GM19467 (cell line): Measurements from ENCODE around the gene ARHGEF10L.

Experiments
- ATAC-seq: cut with Tn5 transposase; IDR thresholded peaks from one replicate; pipeline ENCODE4 v1.9.1; 2021; ENCODE audit warnings: mild to moderate bottlenecking, moderate library complexity; ENCODE audit not compliant: unreplicated experiment

ARHGEF10L gene

DNA sequence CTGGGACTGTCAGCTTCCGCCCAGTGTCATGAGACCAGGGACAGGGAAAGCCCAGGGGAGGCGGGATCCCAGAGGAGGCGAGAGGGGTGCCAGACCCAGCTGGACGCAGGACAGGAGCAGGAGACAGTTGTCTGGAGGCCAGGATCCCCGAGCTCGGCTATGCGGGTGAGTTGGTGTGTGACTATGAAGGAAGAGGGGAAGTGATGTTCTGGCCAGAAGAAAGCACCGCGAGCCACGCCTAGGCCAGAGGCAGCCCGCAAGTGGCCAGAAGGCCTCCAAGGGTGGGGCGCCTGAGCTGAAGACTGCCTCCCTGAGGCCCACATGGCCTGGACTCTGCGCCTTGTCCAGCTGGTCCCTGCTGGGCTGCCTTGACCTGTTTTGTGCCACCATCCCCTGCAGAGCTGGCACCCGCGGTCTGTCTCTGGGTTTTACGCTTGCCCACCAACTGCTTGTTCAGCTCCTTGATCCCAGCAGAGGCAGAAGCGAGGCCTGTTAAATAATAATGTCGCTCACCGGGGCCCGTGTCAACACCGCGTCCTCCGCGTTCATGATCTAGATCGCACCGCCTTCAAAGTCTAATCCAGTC lies 130.5 kb downstream of the ARHGEF10L start:
- no peak for ATAC-seq

DNA sequence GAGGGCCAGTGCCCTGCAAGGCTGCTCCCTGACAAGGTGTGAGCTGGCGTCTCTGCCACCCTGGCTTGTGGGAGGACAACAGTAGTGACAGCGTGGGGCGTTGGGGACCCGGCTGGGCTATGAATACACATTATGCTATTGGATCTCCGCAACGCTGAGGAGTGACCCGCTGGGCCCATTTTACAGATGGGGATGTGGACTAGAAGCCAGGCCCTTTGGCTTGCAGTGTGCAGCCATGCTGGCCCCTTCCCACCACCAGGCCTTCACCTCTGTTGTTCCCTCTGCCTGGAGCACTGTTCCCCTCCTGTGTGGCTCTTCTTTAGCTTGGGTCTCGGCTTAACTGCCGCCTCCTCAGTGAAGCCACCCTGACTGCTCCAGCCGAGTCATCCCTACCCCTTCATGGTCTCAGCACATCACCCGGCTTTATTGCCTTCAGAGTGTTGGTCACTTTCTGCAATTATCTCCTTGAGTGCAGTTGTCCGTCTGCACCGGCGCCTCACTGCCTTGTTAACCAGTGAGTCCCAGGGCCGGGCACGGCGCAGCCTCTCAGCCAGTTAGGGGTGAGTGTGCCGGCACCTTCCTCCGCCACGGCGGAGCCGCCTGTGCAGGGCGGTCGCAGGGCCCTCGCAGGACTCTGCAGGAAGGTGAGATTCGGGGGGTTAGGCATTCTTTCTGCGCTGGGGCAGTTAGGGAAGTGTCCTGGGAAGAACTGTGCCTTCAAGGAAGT lies 131.3 kb downstream of the ARHGEF10L start:
- ATAC-seq, result no peak

DNA sequence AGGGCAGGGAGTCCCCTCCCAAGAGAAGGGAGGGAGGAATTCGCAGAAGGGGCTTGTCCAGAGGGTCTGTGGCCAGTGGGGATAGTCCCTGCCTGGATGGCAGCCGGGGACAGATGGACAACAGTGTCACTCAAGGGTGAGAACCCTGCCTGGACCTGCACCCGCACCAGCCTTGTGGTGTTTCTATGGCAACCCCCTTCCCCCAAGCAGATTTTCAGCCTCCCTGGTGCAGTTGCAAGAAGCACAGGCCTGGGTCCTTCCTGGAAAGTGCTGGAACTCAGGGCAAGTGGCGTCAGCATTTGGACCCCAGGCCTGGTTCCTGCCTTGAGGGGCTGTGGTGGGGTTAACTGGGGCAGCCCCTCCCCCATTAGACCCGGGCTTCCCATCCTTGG lies 131.8 kb downstream of the ARHGEF10L start:
- ATAC-seq, result no peak

DNA sequence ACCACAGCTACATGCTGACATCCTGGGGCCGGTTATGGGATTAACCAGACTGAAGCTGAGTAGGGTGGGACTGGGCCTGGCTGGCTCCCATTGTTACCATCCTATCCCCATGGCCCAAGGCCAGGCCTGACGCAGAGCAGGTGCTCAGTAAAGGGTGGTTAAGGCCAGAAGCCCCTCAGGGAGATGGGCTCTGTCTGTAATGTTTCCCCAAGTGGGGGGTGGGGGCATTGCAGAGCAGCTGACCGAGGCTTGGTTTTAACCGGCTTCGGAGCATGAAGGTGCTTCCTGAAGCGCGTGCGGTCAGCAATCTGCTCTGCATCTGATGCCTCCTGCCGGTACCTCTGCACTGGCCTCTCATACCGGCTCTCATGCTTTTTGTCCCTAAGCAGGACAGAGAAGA lies 132.2 kb downstream of the ARHGEF10L start:
- ATAC-seq, result no peak

DNA sequence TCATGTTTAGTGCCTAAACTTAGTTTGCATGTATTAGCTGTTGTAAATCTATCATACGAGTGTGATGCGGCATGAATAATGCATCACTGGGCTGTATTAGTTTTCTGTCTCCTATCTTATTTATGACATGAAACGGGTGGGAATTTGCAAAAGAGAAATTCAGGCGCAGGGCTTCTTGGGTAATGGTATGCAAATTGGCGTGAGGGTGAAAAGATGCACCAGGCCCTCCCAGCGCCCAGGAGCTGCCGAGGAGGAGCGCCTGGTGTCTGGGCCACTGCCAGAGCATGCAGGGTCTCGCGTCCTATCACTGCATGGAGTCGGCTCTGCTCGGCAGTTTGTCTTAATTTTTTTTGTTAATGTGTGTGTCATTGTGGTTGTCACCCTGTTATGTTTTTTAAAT lies 132.7 kb downstream of the ARHGEF10L start:
- ATAC-seq, result no peak

DNA sequence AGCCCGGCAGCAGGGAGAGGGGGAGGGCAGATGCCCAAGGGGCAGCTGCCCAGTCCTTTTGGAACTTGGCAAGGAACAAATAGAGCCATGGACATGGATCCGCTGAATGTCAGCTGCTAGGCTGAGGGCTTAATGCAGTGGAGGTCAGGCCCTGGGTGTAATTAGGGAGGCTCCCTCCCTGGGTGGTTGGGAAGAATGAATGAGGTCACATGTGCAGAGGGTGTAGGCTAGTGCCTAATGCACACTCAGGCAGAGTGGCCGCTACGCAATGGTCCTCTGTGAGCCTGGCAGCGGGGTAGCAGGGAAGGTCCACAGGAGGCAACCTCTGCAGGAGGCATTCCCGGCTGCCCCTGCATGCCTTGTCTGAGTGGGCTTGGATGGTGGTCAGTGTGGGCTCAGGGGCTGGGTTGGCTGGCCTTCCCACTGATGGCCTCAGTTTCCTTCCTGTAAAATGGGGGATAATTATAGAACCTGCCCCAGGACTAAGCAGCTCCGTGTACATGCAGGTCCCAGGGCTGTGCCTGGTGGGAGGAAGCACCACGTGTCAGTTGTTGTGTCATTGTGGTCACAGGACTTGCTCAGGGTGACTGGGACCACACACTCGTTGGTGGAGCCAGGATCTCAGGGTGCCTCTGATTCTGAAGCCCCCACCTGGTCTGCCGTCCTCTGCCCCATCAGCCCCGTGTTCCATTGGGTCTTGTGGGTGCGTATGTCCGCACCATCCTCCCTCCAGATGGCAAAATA lies 134.0 kb downstream of the ARHGEF10L start:
- no peak for ATAC-seq

DNA sequence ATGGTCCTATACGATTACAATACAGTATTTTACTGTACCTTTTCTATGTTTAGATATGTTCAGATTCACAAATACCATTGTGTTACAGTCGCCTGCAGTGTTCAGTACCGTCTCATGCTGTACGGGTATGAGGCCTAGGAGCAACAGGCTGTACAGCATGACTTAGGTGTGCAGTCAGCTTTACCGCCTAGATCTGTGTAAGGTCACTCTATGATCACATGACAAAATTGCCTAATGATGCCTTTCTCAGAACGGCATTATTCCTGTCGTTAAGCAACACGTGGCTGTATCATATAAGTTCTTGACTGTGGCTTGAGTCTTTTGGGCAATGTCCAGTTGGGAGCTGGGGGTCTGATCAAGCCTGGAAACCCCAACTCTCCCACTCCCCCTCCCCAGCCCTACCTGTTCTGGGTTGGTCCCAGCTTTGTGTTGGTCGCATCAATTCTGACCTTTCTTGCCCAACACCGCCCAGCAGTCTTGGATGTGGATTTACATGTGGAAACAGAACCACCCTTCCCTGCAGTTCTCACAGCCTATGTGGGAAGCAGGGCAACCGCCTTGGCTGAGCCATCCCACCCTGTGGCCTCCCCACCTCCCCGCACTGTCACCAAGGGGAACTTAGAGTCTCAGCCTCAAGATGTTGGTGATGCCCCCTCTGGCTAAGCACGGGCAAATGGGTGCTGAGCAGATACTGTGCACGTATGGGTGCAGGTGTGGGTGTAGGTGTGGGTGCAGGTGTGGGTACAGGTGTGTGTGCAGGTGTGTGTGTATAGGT lies 135.4 kb downstream of the ARHGEF10L start:
- ATAC-seq, result no peak

DNA sequence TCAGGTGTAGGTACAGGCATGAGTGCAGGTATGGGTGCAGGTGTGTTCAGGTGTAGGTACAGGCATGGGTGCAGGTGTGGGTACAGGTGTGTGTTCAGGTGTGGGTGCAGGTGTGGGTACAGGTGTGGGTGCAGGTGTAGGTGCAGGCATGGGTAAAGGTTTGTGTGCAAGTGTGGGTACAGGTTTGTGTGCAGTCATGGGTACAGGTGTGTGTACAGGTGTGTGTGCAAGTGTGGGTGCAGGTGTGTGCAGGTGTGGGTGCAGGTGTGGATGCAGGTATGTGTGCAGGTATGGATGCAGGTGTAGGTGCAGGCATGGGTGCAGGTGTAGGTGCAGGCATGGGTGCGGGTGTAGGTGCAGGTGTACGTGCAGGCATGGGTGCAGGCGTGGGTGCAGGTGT lies 136.2 kb downstream of the ARHGEF10L start:
- ATAC-seq, result no peak

DNA sequence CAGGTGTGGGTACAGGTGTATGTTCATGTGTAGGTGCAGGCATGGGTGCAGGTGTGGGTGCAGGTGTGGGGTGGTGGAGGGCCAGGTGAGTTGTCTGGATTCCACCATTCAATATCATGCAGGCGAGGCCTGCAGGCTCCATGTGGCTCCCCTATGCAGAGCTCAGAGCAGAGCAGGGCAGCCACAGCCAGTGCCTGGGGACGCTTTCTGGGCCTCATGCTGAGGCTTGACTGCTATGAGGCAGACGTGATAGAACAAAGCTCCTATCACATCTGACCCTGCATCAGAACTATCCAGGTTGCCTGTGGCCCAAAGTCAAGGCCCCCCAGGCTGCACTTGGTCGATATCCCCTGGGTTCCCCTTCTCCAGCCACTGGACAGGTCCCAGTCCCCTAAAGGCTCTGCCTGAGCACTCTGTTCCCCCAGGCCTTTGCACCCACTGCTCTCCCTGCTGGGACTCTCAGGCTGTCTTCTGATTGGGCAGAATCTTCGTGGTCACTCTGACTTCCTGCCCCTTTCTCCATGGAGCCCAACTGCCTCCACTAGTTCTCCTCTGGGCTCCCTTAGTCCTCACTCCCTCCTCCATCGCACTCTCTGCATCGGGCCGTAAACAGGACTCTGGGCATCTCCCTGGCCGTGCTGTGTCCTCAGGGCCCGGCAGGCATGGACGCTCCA lies 137.0 kb downstream of the ARHGEF10L start:
- no peak for ATAC-seq

DNA sequence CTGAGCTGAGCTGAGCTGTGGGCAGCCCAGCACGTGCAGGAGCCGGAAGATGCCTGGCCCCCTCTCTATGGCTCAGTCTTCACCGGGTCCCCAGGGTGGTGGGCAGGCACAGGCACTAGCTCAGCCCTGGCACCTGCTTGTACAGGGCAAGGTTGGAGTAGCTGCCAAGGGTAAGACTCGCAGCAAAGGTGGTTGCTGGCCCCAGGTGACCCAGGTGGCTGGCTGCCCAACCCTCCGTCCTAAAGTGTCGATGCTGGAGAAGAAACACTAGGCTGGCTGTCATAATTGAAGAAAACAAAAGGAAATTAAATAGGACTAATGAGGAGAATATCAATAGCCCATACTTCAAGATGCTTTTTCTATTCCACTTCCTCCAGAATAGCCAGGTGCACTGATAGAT lies 138.5 kb downstream of the ARHGEF10L start:
- no peak for ATAC-seq

DNA sequence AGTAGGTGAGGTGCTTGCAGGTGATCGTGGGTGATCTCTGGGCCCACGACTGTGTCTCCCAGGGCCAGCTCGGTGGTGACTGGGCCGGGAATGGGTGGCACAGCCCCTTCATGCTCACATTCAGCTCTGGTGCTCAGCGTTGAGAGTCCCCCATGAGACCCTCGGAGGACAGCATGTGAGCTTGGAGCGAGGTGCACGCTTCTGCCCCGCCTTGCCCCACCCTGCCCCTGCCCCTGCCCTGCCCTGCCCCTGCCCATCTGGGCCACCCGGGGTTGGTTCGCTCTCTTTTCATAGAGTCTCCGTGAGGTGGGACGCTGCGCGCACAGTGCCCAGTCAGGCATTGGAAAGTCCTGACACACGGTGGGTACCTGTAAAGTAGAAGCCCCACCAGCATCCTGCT lies 140.4 kb downstream of the ARHGEF10L start:
- no peak for ATAC-seq

DNA sequence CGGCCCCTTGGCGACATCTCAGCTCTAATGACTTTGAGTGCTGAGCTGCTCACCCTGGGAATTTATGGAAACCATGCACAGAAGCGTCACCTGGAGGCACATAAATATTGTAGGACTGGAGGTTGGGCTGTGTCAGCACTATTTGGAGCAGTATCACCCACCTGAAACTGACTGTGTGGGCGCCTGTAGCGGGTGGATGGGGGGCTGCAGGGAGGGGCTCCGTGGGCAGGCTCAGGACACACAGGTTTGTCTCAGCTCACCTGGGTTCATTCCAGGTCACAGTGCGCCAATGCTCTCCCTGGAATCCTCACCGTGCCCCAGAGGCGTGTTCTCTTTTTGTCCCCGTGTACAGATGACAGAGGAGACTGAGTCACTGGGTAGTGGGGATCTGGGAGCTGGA lies 140.8 kb downstream of the ARHGEF10L start:
- no peak for ATAC-seq

DNA sequence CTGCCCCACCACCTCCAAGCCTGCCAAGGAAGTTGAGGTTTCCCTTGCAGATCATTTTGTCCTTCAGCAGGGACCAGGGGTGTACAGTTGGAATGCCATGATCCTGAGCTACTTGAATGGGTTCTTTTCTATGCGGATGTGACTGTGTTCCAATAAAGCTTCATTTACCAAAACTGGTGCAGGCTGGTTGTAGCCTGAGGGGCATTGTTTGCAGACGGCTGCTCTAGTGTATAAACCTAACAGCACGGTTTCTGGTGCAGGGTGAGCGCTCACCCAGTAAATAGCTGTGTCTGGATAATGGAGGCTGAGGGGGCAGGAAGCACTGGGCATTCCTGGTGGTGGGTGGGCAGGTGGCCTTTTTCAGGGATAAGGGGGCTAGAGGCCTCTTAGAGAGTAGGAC lies 142.9 kb downstream of the ARHGEF10L start:
- ATAC-seq, result no peak

DNA sequence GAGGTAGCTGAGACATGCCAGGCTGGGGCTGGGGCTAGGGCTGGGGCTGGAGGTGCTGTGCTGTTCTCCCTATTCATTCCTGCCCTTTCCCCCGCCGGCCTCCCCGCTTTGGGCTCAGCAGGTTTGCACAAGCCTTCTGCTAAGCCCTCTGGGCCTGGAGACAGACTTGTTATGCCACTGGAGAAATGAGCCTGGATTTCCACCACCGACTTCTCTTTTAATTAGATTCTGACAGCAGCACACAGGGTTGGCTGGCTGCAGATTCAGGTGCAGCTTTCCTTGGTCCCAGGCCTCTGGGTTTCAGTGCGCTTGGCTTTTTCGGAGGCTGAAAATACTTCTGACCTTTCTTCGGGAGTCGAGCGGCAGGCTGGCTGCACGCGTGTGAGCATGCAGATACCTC lies 144.1 kb downstream of the ARHGEF10L start:
- no peak for ATAC-seq

DNA sequence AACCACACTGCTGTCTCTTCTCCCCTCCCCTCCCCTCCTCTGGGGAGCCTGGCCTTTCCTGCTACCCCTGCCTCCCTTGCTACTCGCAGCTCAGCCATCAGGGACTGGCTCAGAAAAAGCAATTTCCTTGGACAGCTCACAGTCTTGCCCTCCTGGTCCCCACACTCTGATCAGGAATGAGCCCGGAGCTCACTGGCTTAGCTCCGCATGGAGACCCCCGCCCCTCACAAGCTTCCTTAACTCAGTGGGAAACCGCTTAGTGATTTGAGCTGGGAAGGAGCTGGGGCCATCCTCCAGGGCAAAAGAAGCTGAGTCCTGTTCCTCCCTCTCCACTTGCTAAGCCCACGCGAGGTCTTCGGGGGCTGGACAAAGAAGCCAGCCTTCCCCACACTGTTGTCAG lies 145.3 kb downstream of the ARHGEF10L start:
- no peak for ATAC-seq

DNA sequence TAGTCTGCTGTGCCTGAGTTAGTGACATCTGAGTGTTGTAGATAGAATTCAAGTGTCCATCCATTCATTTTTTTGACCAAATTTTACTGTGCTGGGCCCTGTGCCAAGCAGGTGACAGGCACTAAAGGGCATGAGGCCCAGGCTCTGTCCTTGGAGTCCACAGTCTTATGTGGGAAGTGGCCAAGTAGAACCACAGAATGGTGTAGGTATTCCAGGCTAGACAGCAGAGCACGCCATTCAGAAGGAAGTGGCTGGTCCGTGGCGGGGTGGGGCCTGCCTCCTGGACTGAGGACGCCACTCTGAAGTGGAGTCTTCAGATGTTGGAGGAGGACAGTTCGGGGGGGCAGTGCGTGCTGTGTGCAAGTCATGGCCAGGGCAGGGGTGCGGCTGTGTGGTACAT lies 146.8 kb downstream of the ARHGEF10L start:
- ATAC-seq, result no peak

DNA sequence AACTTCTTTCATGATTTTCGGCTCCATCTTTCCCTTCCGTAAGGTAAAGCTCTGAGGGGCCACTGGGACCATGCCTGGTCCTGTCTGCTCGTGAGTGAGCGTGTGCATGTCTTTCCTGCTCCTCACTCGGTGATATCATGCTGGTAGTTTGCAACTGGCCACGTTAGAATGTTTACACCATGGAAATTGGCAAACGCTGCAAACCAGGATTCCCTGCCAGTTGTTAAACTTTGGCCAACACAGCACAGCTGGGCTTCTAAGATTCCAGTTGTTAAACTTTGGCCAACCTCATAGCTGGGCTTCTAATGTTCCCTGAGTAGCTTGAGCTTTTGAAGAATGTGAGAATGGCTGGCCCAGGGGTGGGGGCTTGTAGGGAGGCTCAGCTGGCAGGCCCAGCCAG lies 147.6 kb downstream of the ARHGEF10L start:
- ATAC-seq, result no peak

DNA sequence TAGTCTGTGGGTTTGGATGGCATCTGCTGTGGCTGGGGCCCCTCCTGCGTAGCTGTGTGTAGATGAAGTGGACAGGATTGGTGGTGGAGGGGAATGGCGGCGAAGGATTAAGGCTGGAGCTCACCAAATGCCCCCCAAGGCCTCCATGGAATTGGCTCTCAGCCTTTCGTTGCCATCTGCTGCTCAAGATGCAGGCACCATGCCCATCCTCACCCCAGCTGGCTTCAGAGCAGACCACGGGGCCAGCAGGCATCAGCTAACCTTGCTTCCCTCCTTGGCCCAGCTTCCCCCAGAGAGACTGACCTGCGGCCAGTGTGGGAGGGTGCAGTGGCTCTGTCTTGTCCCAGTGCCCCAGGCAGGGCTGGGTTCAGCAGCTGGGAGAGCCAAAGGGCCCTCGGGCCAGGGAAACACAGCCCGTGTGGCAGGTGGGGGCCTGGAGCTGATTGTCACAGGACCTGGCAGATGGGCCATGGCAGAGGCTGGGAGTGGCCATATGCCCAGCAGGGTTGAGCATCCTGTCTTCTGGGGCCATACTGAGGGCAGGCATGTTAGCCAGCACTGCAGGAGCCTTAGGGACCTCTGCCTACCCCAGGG lies 148.8 kb downstream of the ARHGEF10L start:
- no peak for ATAC-seq

DNA sequence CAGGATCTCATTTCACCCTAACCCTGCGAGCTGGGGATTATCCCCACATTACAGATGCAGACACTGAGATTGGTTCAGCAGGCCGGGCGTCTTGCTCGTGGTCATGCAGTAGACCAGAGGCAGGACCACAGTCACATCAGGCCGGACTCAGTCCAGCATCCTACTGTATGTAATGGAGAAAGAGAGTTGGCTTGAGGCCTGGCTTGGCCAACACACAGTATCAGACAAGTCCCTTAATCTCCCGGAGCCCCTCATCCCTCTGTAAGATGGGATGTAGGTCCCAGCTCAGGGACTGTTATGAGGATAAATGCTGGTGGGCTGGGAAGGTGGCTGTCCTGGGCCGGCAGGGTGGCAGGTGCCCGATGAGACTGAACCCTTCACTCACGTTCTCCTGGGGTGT lies 149.5 kb downstream of the ARHGEF10L start:
- ATAC-seq, result no peak

DNA sequence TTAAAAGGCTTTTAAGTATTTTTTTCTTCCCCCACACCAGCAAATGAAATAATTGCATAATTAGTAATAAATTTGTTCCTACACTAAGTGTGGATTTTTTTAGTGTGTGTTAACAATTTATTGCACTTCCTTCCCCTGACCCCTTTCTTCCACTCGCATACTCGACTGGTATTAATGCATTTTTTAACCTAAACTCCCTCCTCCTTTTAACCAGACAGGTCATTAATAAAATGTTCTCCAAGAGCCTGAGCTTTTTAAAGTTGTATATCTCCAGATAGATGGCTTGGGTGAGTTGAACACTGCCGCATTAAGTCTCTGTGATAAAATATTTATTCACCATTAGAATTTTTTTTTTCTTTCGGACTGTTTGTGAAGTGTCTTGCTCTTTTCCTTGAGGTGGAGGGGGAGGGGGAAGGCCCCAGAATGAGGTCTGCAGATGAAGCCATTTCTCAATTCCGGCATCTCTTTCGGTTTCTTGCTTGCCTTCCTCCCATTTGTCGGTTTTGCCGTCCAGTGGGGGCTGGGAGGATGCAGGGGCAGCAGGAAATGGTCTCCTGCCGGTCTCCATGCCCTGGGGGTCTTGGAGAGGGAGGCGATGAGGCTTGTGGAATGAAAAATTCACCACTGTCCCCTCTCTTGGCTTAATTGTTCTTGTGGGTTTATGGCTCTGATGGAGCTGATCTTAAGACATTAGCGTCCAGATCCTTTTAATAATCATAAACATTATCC lies 151.6 kb downstream of the ARHGEF10L start:
- ATAC-seq, result no peak
